SK-N-MC (cell line): Measurements from ENCODE around the gene LRRN2.

Source experiments
- EZH2 ChIP-seq: fragments of 200-600 bp; sonication (generic); IDR thresholded peaks from one replicate; pipeline ENCODE4 v1.6.1; 2017; ENCODE audit warnings: antibody characterized with exemption
- FOXP2 ChIP-seq: optimal IDR thresholded peaks from 2 replicates; pipeline ENCODE3; 2011; ENCODE audit warnings: mild to moderate bottlenecking, moderate library complexity; ENCODE audit not compliant: insufficient read depth; ENCODE audit errors: extremely low read length, control extremely low read depth

DNA sequence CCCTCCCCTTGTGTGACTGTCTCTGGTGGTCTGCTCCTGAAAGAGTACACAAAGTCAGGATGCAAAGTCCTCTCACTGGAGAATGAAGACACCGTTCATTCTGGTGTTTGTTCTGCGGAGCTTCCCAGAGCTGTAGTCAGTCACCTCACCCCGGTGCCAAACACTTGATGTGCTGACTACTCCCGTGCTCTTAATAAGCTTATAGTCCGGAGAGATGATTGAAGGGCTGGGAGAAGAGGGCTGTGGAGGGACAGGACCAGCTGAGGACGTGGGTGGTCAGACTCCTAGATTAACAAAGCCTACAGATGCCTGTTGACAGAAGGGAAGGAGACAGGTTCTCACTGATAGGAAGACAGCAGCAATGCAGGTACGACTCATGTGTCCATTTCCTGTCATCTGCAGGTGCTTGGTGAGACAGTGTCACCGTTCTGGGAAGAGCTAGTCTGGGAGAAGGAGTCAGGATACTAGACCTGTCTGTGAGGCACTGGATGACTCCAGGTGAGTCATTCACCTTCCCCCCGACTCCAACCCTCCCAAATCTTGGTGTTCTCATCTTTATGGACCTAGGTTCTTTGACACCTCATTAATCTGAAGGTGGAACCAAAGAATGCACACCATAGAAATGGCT is 40.4 kb upstream of the LRRN2 start:
- TF ChIP-seq FOXP2 (no peak), EZH2 (no peak)
